ENCODE measurements around the gene APOO. TPM values are rescaled to one million over a fixed set of nuclear protein-coding genes. Genes with fewer than 3 reads are reported as not detected.

APOO gene
- total and polyA plus RNA-seq, 4 experiments from 2014 or later = 5.1 to 18.9 (median 13.1) TPM

GRCh38 chrX:23822397-23822796, 85.3 kb downstream of the APOO start:
- Histone ChIP-seq H3K4me3 (ENCODE audit: low read length in 2 of 2) (no peak overlapping the region), H3K27ac (ENCODE audit: low read depth, low read length) (no peak overlapping the region), H3K27me3 (ENCODE audit: insufficient read depth, low read length) (no peaks in the 10 kb centered on the region), H3K9me3 (ENCODE audit: control insufficient read depth in 1 of 2, low read length in 2 of 2) (no peaks in the 10 kb centered on the region), H3K36me3 (ENCODE audit: insufficient read depth, low read length) (no peaks in the 10 kb centered on the region), H3K4me1 (ENCODE audit: insufficient read depth, low read length) (no peaks in the 10 kb centered on the region)
- Mint-ChIP-seq H3K27ac (no peak overlapping the region), H3K4me3 (no peak overlapping the region), H3K36me3 (no peaks in the 10 kb centered on the region), H3K4me1 (no peaks in the 10 kb centered on the region), H3K27me3 (no peaks in the 10 kb centered on the region), H3K9me3 (no peaks in the 10 kb centered on the region)
- intact Hi-C loops (cut with micrococcal nuclease) = no loop called here
- CTCF ChIA-PET (ENCODE audit: partially characterized antibody) = no interaction called here
- POLR2A ChIA-PET (ENCODE audit: partially characterized antibody) = interaction anchor here (0.9 kb wide), 1 partner anchor 79 kb away, joined by 4 read pairs; the partner anchor contains the start of gene ACOT9
- DNase-seq = no peak

DNA sequence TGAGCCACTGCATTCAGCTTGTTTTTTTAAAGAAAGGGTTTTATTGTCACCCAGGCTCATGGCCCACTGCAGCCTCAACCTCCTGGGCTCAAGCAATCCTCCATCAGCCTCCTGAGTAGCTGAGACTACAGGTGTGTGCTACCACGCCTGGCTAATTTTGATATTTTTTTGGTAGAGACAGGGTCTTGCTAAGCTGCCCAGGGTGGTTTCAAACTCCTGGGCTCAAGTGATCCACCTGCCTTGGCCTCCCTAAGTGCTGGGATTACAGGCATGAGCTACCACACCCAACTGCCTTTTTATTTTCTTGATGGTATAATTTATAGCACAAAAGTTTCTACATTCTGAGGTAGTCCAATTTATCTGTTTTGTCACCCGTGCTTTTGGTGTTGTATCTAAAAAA, 85.9 kb downstream of the APOO start:
- ChIA-PET CTCF (ENCODE audit: partially characterized antibody) (no interaction called here), POLR2A (ENCODE audit: partially characterized antibody) (interaction anchor here (0.9 kb wide), 1 partner anchor 79 kb away, joined by 4 read pairs; the partner anchor contains the start of gene ACOT9)
- no peaks in the 10 kb centered on the region for H3K9me3 Mint-ChIP-seq

GRCh38 chrX:23820235-23820782, 87.4 kb downstream of the APOO start:
- no peaks in the 10 kb centered on the region for H3K9me3 Mint-ChIP-seq
- H3K27me3 ChIP-seq (ENCODE audit: insufficient read depth, low read length) = no peaks in the 10 kb centered on the region
- ChIA-PET CTCF (ENCODE audit: partially characterized antibody) (no interaction called here), POLR2A (ENCODE audit: partially characterized antibody) (no interaction called here)
- H3K27ac ChIP-seq (ENCODE audit: low read depth, low read length) = no peak overlapping the region
- H3K27me3 Mint-ChIP-seq = no peaks in the 10 kb centered on the region
- no peaks in the 10 kb centered on the region for H3K4me1 Mint-ChIP-seq
- H3K4me3 ChIP-seq (ENCODE audit: low read length in 2 of 2) = no peak overlapping the region
- no peak overlapping the region for H3K27ac Mint-ChIP-seq
- H3K4me3 Mint-ChIP-seq = no peak overlapping the region
- intact Hi-C loops (cut with micrococcal nuclease) = no loop called here
- DNase-seq = no peak
- H3K36me3 Mint-ChIP-seq = no peaks in the 10 kb centered on the region
- no peaks in the 10 kb centered on the region for H3K4me1 ChIP-seq (ENCODE audit: insufficient read depth, low read length)
- no peaks in the 10 kb centered on the region for H3K36me3 ChIP-seq (ENCODE audit: insufficient read depth, low read length)
- no peaks in the 10 kb centered on the region for H3K9me3 ChIP-seq (ENCODE audit: control insufficient read depth in 1 of 2, low read length in 2 of 2)

More for the DNA sequence above, 85.9 kb downstream of the APOO start:
- intact Hi-C loops (cut with micrococcal nuclease) = no loop called here
- Histone ChIP-seq H3K36me3 (ENCODE audit: insufficient read depth, low read length) (no peaks in the 10 kb centered on the region), H3K4me3 (ENCODE audit: low read length in 2 of 2) (no peak overlapping the region), H3K9me3 (ENCODE audit: control insufficient read depth in 1 of 2, low read length in 2 of 2) (no peaks in the 10 kb centered on the region), H3K27ac (ENCODE audit: low read depth, low read length) (no peak overlapping the region), H3K4me1 (ENCODE audit: insufficient read depth, low read length) (no peaks in the 10 kb centered on the region), H3K27me3 (ENCODE audit: insufficient read depth, low read length) (no peaks in the 10 kb centered on the region)
- Mint-ChIP-seq H3K36me3 (no peaks in the 10 kb centered on the region), H3K4me3 (no peak overlapping the region), H3K27me3 (no peaks in the 10 kb centered on the region), H3K27ac (no peak overlapping the region), H3K4me1 (no peaks in the 10 kb centered on the region)
- DNase-seq = no peak

GRCh38 chrX:23819385-23820234, 88.1 kb downstream of the APOO start:
- H3K9me3 Mint-ChIP-seq = no peaks in the 10 kb centered on the region
- CTCF ChIA-PET (ENCODE audit: partially characterized antibody) = no interaction called here
- no peaks in the 10 kb centered on the region for H3K4me1 ChIP-seq (ENCODE audit: insufficient read depth, low read length)
- H3K9me3 ChIP-seq (ENCODE audit: control insufficient read depth in 1 of 2, low read length in 2 of 2) = no peaks in the 10 kb centered on the region
- H3K4me1 Mint-ChIP-seq = no peaks in the 10 kb centered on the region
- H3K36me3 ChIP-seq (ENCODE audit: insufficient read depth, low read length) = no peaks in the 10 kb centered on the region
- H3K36me3 Mint-ChIP-seq = no peaks in the 10 kb centered on the region
- H3K4me3 ChIP-seq (ENCODE audit: low read length in 2 of 2) = no peak overlapping the region
- H3K27me3 ChIP-seq (ENCODE audit: insufficient read depth, low read length) = no peaks in the 10 kb centered on the region
- no peaks in the 10 kb centered on the region for H3K27me3 Mint-ChIP-seq
- H3K4me3 Mint-ChIP-seq = no peak overlapping the region
- no peak overlapping the region for H3K27ac ChIP-seq (ENCODE audit: low read depth, low read length)
- POLR2A ChIA-PET (ENCODE audit: partially characterized antibody) = no interaction called here
- no peak for DNase-seq
- intact Hi-C loops (cut with micrococcal nuclease) = no loop called here
- H3K27ac Mint-ChIP-seq = no peak overlapping the region

DNA sequence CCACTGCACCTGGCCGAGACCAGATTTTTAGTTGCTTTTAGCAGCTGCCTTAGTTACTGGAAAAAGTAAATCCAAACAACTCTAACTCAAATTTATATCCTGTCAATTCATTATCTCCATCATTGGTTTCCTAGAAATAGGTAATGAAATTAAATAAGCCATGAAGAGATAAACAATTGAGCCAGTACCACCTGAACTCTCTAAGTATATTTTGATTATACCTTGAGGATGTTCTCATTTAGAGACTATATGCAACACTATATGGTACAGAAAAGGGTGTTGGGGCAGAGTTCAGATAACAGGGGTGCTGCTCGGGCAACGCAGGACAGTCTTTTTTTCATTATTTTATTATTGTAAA, 89.8 kb downstream of the APOO start:
- no peak for DNase-seq
- Mint-ChIP-seq H3K36me3 (no peaks in the 10 kb centered on the region), H3K27me3 (no peaks in the 10 kb centered on the region), H3K9me3 (peaks cover 0 to 9% (median 0%) of the 10 kb centered on the region in 8 donors), H3K4me1 (no peaks in the 10 kb centered on the region), H3K27ac (no peak overlapping the region), H3K4me3 (no peak overlapping the region)
- Histone ChIP-seq H3K27ac (ENCODE audit: low read depth, low read length) (no peak overlapping the region), H3K4me3 (ENCODE audit: low read length in 2 of 2) (no peak overlapping the region), H3K27me3 (ENCODE audit: insufficient read depth, low read length) (no peaks in the 10 kb centered on the region), H3K4me1 (ENCODE audit: insufficient read depth, low read length) (no peaks in the 10 kb centered on the region), H3K36me3 (ENCODE audit: insufficient read depth, low read length) (no peaks in the 10 kb centered on the region), H3K9me3 (ENCODE audit: control insufficient read depth in 1 of 2, low read length in 2 of 2) (no peaks in the 10 kb centered on the region)
- CTCF ChIA-PET (ENCODE audit: partially characterized antibody) = no interaction called here
- POLR2A ChIA-PET (ENCODE audit: partially characterized antibody) = interaction anchor here (0.6 kb wide), 1 partner anchor 22 kb away, joined by 3 read pairs; no protein-coding TSS in a partner anchor
- intact Hi-C loops (cut with micrococcal nuclease) = no loop called here

DNA sequence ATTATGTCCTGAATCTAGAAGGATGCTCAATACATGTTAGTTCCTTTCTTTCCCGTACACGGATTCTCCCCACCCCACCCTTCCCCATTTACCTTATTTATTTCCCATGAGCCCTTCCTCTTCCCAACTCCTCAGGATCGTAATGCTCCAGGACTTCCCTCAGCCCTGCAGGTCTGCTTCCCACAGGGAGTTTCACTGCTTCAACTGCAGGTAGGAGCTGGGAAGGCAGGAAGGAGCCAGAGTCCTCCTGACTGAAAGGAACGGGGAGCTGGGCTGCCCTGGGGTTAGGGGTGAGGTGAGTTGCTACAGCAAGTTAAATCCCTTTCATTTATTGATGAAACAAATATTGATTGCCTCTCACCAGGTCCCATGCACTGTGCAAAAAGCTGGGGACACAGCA, 91.6 kb downstream of the APOO start:
- Mint-ChIP-seq H3K27ac (no peak overlapping the region), H3K9me3 (peaks cover 0 to 9% (median 0%) of the 10 kb centered on the region in 8 donors), H3K4me1 (no peaks in the 10 kb centered on the region), H3K36me3 (no peaks in the 10 kb centered on the region), H3K27me3 (no peaks in the 10 kb centered on the region), H3K4me3 (no peak overlapping the region)
- CTCF ChIA-PET (ENCODE audit: partially characterized antibody) = no interaction called here
- H3K9me3 ChIP-seq (ENCODE audit: control insufficient read depth in 1 of 2, low read length in 2 of 2) = no peaks in the 10 kb centered on the region
- POLR2A ChIA-PET (ENCODE audit: partially characterized antibody) = no interaction called here
- H3K36me3 ChIP-seq (ENCODE audit: insufficient read depth, low read length) = no peaks in the 10 kb centered on the region
- H3K4me1 ChIP-seq (ENCODE audit: insufficient read depth, low read length) = no peaks in the 10 kb centered on the region
- no peak overlapping the region for H3K27ac ChIP-seq (ENCODE audit: low read depth, low read length)
- no peak for DNase-seq
- intact Hi-C loops (cut with micrococcal nuclease) = no loop called here
- no peaks in the 10 kb centered on the region for H3K27me3 ChIP-seq (ENCODE audit: insufficient read depth, low read length)
- no peak overlapping the region for H3K4me3 ChIP-seq (ENCODE audit: low read length in 2 of 2)

GRCh38 chrX:23815376-23815775, 92.4 kb downstream of the APOO start:
- POLR2A ChIA-PET (ENCODE audit: partially characterized antibody) = no interaction called here
- Mint-ChIP-seq H3K4me3 (no peak overlapping the region), H3K36me3 (no peaks in the 10 kb centered on the region), H3K27me3 (peaks cover 0 to 3% of the 10 kb centered on the region in 2 donors), H3K27ac (no peak overlapping the region), H3K9me3 (peaks cover 0 to 9% (median 0%) of the 10 kb centered on the region in 8 donors), H3K4me1 (no peaks in the 10 kb centered on the region)
- Histone ChIP-seq H3K9me3 (ENCODE audit: control insufficient read depth in 1 of 2, low read length in 2 of 2) (no peaks in the 10 kb centered on the region), H3K4me1 (ENCODE audit: insufficient read depth, low read length) (no peaks in the 10 kb centered on the region), H3K27ac (ENCODE audit: low read depth, low read length) (no peak overlapping the region), H3K27me3 (ENCODE audit: insufficient read depth, low read length) (no peaks in the 10 kb centered on the region), H3K36me3 (ENCODE audit: insufficient read depth, low read length) (no peaks in the 10 kb centered on the region), H3K4me3 (ENCODE audit: low read length in 2 of 2) (no peak overlapping the region)
- intact Hi-C loops (cut with micrococcal nuclease) = no loop called here
- no peak for DNase-seq
- CTCF ChIA-PET (ENCODE audit: partially characterized antibody) = no interaction called here

Measured in CD4-positive, alpha-beta memory T cell (primary cell).